ENCODE data around the gene MUC4. TPM values are rescaled to one million over a fixed set of nuclear protein-coding genes. Genes with fewer than 3 reads are reported as not detected.

The MUC4 gene
- total RNA-seq, 2 donors from 2014 or later: 8.6 to 12.0 TPM

- H3K36me3 ChIP-seq: no peaks in the 10 kb centered on the region
- H3K4me1 ChIP-seq (replicated peaks): no peaks in the 10 kb centered on the region
- intact Hi-C loops (cut with DNase I): no loop called here
- H3K4me3 ChIP-seq: no peak overlapping the region
- 86% methylated on average over 16 of the region's 16 CpGs for WGBS
- no peak overlapping the region for H3K27ac ChIP-seq
- no peaks in the 10 kb centered on the region for H3K27me3 ChIP-seq (replicated peaks; ENCODE audit: insufficient read depth)
- TF ChIP-seq CTCF (IDR thresholded peaks at IDR 0.05) (no peak), POLR2A (IDR thresholded peaks at IDR 0.05) (no peak), POLR2AphosphoS5 (IDR thresholded peaks at IDR 0.05) (no peak)
- H3K9me3 ChIP-seq: no peaks in the 10 kb centered on the region
- no peak for DNase-seq (ENCODE audit: low spot score)
These were observed 10.5 kb upstream of the MUC4 start for GRCh38 chr3:195822131-195822696.

GRCh38 chr3:195821403-195822130, 9.8 kb upstream of the MUC4 start:
- 76% methylated on average over 21 of the region's 21 CpGs for WGBS

GRCh38 chr3:195820901-195821300, 9.2 kb upstream of the MUC4 start:
- DNase-seq (ENCODE audit: low spot score): no peak

More at GRCh38 chr3:195821403-195822130, 9.8 kb upstream of the MUC4 start:
- no peak overlapping the region for H3K4me3 ChIP-seq
- TF ChIP-seq CTCF (IDR thresholded peaks at IDR 0.05) (no peak), POLR2AphosphoS5 (IDR thresholded peaks at IDR 0.05) (no peak), POLR2A (IDR thresholded peaks at IDR 0.05) (no peak)
- H3K36me3 ChIP-seq: no peaks in the 10 kb centered on the region
- H3K27me3 ChIP-seq (replicated peaks; ENCODE audit: insufficient read depth): no peaks in the 10 kb centered on the region
- no peak for DNase-seq (ENCODE audit: low spot score)
- H3K9me3 ChIP-seq: no peaks in the 10 kb centered on the region
- intact Hi-C loops (cut with DNase I): no loop called here
- H3K27ac ChIP-seq: no peak overlapping the region
- no peaks in the 10 kb centered on the region for H3K4me1 ChIP-seq (replicated peaks)

GRCh38 chr3:195820186-195820585, 8.5 kb upstream of the MUC4 start:
- H3K4me3 ChIP-seq: no peak overlapping the region
- no peak overlapping the region for H3K27ac ChIP-seq
- no peaks in the 10 kb centered on the region for H3K36me3 ChIP-seq
- intact Hi-C loops (cut with DNase I): no loop called here
- no peak for DNase-seq (ENCODE audit: low spot score)
- no peak for TF ChIP-seq POLR2A (IDR thresholded peaks at IDR 0.05)
- TF ChIP-seq CTCF (IDR thresholded peaks at IDR 0.05): no peak
- no peak for TF ChIP-seq POLR2AphosphoS5 (IDR thresholded peaks at IDR 0.05)
- H3K27me3 ChIP-seq (replicated peaks; ENCODE audit: insufficient read depth): no peaks in the 10 kb centered on the region
- no peaks in the 10 kb centered on the region for H3K4me1 ChIP-seq (replicated peaks)
- 89% methylated on average over 8 of the region's 8 CpGs for WGBS
- H3K9me3 ChIP-seq: no peaks in the 10 kb centered on the region

More at GRCh38 chr3:195820901-195821300, 9.2 kb upstream of the MUC4 start:
- Histone ChIP-seq H3K4me1 (replicated peaks) (no peaks in the 10 kb centered on the region), H3K9me3 (no peaks in the 10 kb centered on the region), H3K27me3 (replicated peaks; ENCODE audit: insufficient read depth) (no peaks in the 10 kb centered on the region), H3K27ac (no peak overlapping the region), H3K36me3 (no peaks in the 10 kb centered on the region), H3K4me3 (no peak overlapping the region)
- TF ChIP-seq CTCF (IDR thresholded peaks at IDR 0.05): no peak
- TF ChIP-seq POLR2A (IDR thresholded peaks at IDR 0.05): no peak
- no peak for TF ChIP-seq POLR2AphosphoS5 (IDR thresholded peaks at IDR 0.05)
- WGBS: 89% methylated on average over 5 of the region's 5 CpGs
- intact Hi-C loops (cut with DNase I): no loop called here

GRCh38 chr3:195818301-195818700, 6.6 kb upstream of the MUC4 start:
- 90% methylated on average over 21 of the region's 21 CpGs for WGBS
- intact Hi-C loops (cut with DNase I): no loop called here
- DNase-seq (ENCODE audit: low spot score): no peak
- Histone ChIP-seq H3K9me3 (no peaks in the 10 kb centered on the region), H3K36me3 (no peaks in the 10 kb centered on the region), H3K27me3 (replicated peaks; ENCODE audit: insufficient read depth) (no peaks in the 10 kb centered on the region), H3K4me3 (no peak overlapping the region), H3K4me1 (replicated peaks) (no peaks in the 10 kb centered on the region), H3K27ac (no peak overlapping the region)
- TF ChIP-seq POLR2A (IDR thresholded peaks at IDR 0.05): no peak
- no peak for TF ChIP-seq CTCF (IDR thresholded peaks at IDR 0.05)
- TF ChIP-seq POLR2AphosphoS5 (IDR thresholded peaks at IDR 0.05): no peak

Data from prostate gland (tissue), 2 donors.